ENCODE measurements around the gene RAPGEF5.

DNA sequence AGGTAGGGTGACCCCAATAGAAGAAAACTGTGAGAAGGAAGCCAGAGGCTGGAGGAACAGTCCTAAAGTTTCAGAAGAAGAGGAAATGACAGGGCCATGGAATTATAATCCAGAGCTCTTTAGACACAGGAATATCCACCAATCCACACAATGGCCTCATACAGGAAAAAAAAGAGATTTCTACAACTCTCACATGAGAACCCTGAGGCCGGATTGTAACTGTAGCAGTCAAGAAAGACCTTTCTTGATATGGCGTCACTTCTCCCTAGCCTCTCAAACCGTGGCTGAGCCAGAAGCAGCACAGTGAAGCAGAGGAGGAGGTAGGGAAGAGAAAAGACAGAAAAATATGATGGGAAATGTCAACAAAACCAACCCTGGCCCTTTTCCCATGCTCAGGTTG, 76.9 kb downstream of the RAPGEF5 start:
- no peak for TF ChIP-seq EZH2 (IDR thresholded peaks at IDR 0.05; ENCODE audit: insufficient read depth, poor library complexity, severe bottlenecking)
- no peak for TF ChIP-seq EZH2phosphoT487 (IDR thresholded peaks at IDR 0.05; ENCODE audit: insufficient read depth, low read depth)
